ENCODE data around the gene ACSS2. TPM values are rescaled to one million over a fixed set of nuclear protein-coding genes. Genes with fewer than 3 reads are reported as not detected.
"Not testable (repeated sequence)": the region's sequence is repeated elsewhere in the genome, so short reads cannot be mapped to it uniquely, and the experiment has no call there.

Gene ACSS2
- total and polyA plus RNA-seq, 2 experiments from 2014 or later, result 26.1 to 49.3 TPM

- not testable (repeated sequence) for H3K9me2 ChIP-seq (ENCODE audit: insufficient read depth); H3K4me3 Mint-ChIP-seq; H3K4me2 ChIP-seq; H3K4me3 ChIP-seq; H3K4me1 ChIP-seq (ENCODE audit: insufficient read depth); H3K27me3 ChIP-seq (ENCODE audit: insufficient read depth); H3K27me3 Mint-ChIP-seq (ENCODE audit: insufficient read depth, low read depth, poor library complexity); H3K27ac Mint-ChIP-seq; H3K36me3 ChIP-seq (ENCODE audit: insufficient read depth); H3K4me1 Mint-ChIP-seq; H3F3A ChIP-seq (replicated peaks; ENCODE audit: low read depth); H4K20me1 ChIP-seq (replicated peaks; ENCODE audit: insufficient read depth); H3K9me3 Mint-ChIP-seq; H3K36me3 Mint-ChIP-seq (ENCODE audit: low read depth); DNase-seq (ENCODE audit: low spot score); ATAC-seq; H3K27ac ChIP-seq (ENCODE audit: low read depth); H2AFZ ChIP-seq
- H3K79me2 ChIP-seq (replicated peaks; ENCODE audit: insufficient read depth), result peaks cover 28% of the 10 kb centered on the region
Measured at GRCh38 chr20:34880971-34881370, 4.6 kb downstream of the ACSS2 start.

DNA sequence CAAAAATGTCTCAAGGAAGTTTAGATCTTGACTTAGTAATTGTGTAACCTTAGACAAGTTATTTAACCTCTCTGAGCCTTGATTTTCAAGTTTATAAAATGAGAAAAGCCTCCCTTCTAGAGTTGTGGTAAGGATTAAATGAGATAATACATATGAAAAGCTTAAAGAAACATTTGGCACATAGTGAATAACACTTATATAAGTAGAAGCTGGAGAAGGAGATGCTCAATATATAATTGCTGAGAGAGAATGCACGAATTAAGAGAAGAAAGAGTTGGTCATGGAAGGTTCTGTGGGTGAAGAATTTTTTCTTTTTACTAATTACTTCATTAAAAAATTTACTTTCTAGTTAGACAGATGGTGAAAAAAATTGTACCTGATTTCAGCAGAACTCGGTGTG is 5.3 kb downstream of the ACSS2 start:
- H3F3A ChIP-seq (replicated peaks; ENCODE audit: low read depth), result no peaks in the 10 kb centered on the region
- H4K20me1 ChIP-seq (replicated peaks; ENCODE audit: insufficient read depth), result peaks cover 10% of the 10 kb centered on the region
- Mint-ChIP-seq H3K4me1 (peaks cover 2% of the 10 kb centered on the region), H3K27ac (no peak overlapping the region), H3K27me3 (ENCODE audit: insufficient read depth, low read depth, poor library complexity) (peaks cover 8% of the 10 kb centered on the region), H3K9me3 (no peaks in the 10 kb centered on the region), H3K4me3 (no peak overlapping the region), H3K36me3 (ENCODE audit: low read depth) (no peaks in the 10 kb centered on the region; the same call in 2 of the 3 replicates)
- H3K79me2 ChIP-seq (replicated peaks; ENCODE audit: insufficient read depth), result peaks cover 28% of the 10 kb centered on the region
- peaks cover 9% of the 10 kb centered on the region for H3K27me3 ChIP-seq (ENCODE audit: insufficient read depth)
- 0 out of 2 replicates have a peak, but pooled peaks cover 7% of the 10 kb centered on the region for H3K4me1 ChIP-seq (ENCODE audit: insufficient read depth)
- no peak overlapping the region for H3K4me2 ChIP-seq
- H3K27ac ChIP-seq (ENCODE audit: low read depth), result no peak overlapping the region
- H2AFZ ChIP-seq, result no peak overlapping the region
- ATAC-seq (no peak), DNase-seq (ENCODE audit: low spot score) (no peak)
- H3K4me3 ChIP-seq, result no peak overlapping the region
- H3K36me3 ChIP-seq (ENCODE audit: insufficient read depth), result no peaks in the 10 kb centered on the region; the same call in 1 of the 2 replicates
- H3K9me2 ChIP-seq (ENCODE audit: insufficient read depth), result no peaks in the 10 kb centered on the region
- TF ChIP-seq NANOG (IDR thresholded peaks at IDR 0.05; ENCODE audit: borderline replicate concordance) (no peak), ETS1 (IDR thresholded peaks at IDR 0.05) (no peak), POLR2AphosphoS5 (IDR thresholded peaks at IDR 0.05; ENCODE audit: low read depth) (no peak), ZNF331 (CRISPR knock-in tag; IDR thresholded peaks at IDR 0.05; ENCODE audit: low read depth) (no peak), ZNF462 (CRISPR knock-in tag; IDR thresholded peaks at IDR 0.05) (no peak), EZH2 (IDR thresholded peaks at IDR 0.05; ENCODE audit: low read depth, unreplicated experiment) (no peak), STAT1 (IDR thresholded peaks at IDR 0.05; ENCODE audit: unreplicated experiment) (no peak), CTCF (conservative IDR thresholded peaks at IDR 0.05; ENCODE audit: low read depth in 2 of 2) (no peak), REST (IDR thresholded peaks at IDR 0.05; ENCODE audit: unreplicated experiment) (no peak), CREB1 (CRISPR knock-in tag; IDR thresholded peaks at IDR 0.05; ENCODE audit: low read depth) (no peak)

All from GM23338 (cell line).